Transverse colon (tissue), 4 donors: ENCODE measurements around the gene GRIK4. TPM values are rescaled to one million over a fixed set of nuclear protein-coding genes. Genes with fewer than 3 reads are reported as not detected.

Experiments
- DNase-seq: peaks from one replicate; pipeline ENCODE4 v3.0.0-alpha.2; 2019
- H3K27ac ChIP-seq, 4 donors: fragments of 200-600 bp; sonication (generic); 2 replicates each; pipeline ENCODE4 v1.5.1; 2016 to 2018; ENCODE audit warnings: inconsistent platforms in 4 of 4
- H3K27me3 ChIP-seq: fragments of 200-600 bp; sonication (generic); 2 replicates; pipeline ENCODE4 v1.5.1; 2017; ENCODE audit warnings: inconsistent platforms
- H3K36me3 ChIP-seq, 4 donors: fragments of 200-600 bp; sonication (generic); 2 replicates each; pipeline ENCODE4 v1.5.1; 2017 to 2019; ENCODE audit warnings: inconsistent platforms in 4 of 4
- H3K4me1 ChIP-seq, 4 donors: fragments of 200-600 bp; sonication (generic); 2 replicates each; pipeline ENCODE4 v1.5.1; 2017 to 2020; ENCODE audit warnings: inconsistent platforms in 4 of 4
- H3K4me3 ChIP-seq, 4 donors: fragments of 200-600 bp; sonication (generic); 1 replicate in 1 of 4; 2 replicates in 3 of 4; pipeline versions ENCODE4 v1.5.1 to v1.6.1; 2017 to 2019; ENCODE audit warnings: inconsistent platforms in 4 of 4
- H3K9me3 ChIP-seq, 2 donors: fragments of 200-600 bp; sonication (generic); 2 replicates each; pipeline ENCODE4 v1.5.1; 2017 to 2019; ENCODE audit warnings: inconsistent platforms in 2 of 2
- EP300 ChIP-seq: sonication (generic); formaldehyde crosslinking; IDR thresholded peaks from one replicate; pipeline ENCODE4 v1.6.1; 2017; ENCODE audit warnings: antibody characterized with exemption, low read depth
- POLR2A ChIP-seq: fragments of 450-650 bp; IDR thresholded peaks from one replicate; pipeline ENCODE4 v1.6.1; 2016; ENCODE audit warnings: antibody characterized with exemption, mild to moderate bottlenecking, moderate library complexity
- POLR2AphosphoS5 ChIP-seq, 3 donors: sonication (generic); formaldehyde crosslinking; IDR thresholded peaks; one replicate each; pipeline ENCODE4 v1.6.1; 2016; ENCODE audit warnings: antibody characterized with exemption in 3 of 3
- WGBS, 2 donors: methylation state at CpG; one replicate each; pipeline ENCODE4 v1.1.5; 2018; ENCODE audit warnings: low coverage in 1 of 2; 5-methylcytosine and 5-hydroxymethylcytosine counted together
- in situ Hi-C, 4 donors: fragments of 200-750 bp; cut with MboI; loops; one replicate each; pipeline versions ENCODE4 v1.15.0 to v1.15.1; 2017; ENCODE audit warnings: low sequenced_read_pairs in 3 of 4, low pct_ligation_motif_present in 1 of 4, low pct_unique_long_range_greater_than_20kb in 1 of 4
- intact Hi-C: fragments of 100-400 bp; cut with DNase I; formaldehyde crosslinking; loops from one replicate; pipeline ENCODE4 v1.15.1; 2023; ENCODE audit warnings: low total_unique reads
- total RNA-seq, 4 donors: library from RNA; depleted of rRNA; stranded (reverse); fragments of >200 nt; gene quantifications; one replicate each; pipeline ENCODE4 v1.1.0, GENCODE V29; 2016
- TF ChIP-seq, protein P1 (sequence below), 5 experiments: fragments of 200-600 bp in 3 of 5; fragments of 450-650 bp in 2 of 5; sonication (generic) in 3 of 5; IDR thresholded peaks; 1 replicate in 2 of 5; 2 replicates in 3 of 5; pipeline ENCODE4 v1.5.1; 2016 to 2017; ENCODE audit warnings: antibody characterized with exemption in 5 of 5, inconsistent platforms in 3 of 5, mild to moderate bottlenecking in 2 of 5, moderate library complexity in 1 of 5

GRIK4 gene
- total RNA-seq, 4 donors from 2014 or later, result 2.6 TPM; not detected in 3

DNA sequence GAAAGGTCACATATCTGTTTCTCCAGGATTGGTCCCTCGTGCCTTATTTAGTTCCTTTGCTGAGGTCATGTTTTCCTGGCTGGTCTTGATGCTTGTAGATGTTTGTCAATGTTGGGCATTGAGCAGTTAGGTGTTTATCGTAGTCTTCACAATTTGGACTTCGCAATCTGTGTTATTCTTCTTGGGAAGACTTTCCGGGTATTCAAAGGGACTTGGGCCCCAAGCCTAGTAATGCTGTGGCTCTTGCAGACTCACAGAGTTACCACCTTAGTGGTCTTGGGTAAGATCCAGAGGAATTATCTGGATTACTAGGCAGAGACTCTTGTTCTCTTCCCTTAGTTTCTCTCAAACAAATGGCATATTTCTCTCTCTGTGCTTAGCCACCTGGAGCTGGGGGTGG, 223.5 kb downstream of the GRIK4 start:
- intact Hi-C loops, result no loop called here
- no peaks in the 10 kb centered on the region for H3K4me1 ChIP-seq
- no peak overlapping the region for H3K4me3 ChIP-seq
- in situ Hi-C loops, result no loop called here
- H3K27ac ChIP-seq, result no peak overlapping the region
- no peaks in the 10 kb centered on the region for H3K9me3 ChIP-seq
- TF ChIP-seq EP300, result no peak
- TF ChIP-seq, protein P1, sequence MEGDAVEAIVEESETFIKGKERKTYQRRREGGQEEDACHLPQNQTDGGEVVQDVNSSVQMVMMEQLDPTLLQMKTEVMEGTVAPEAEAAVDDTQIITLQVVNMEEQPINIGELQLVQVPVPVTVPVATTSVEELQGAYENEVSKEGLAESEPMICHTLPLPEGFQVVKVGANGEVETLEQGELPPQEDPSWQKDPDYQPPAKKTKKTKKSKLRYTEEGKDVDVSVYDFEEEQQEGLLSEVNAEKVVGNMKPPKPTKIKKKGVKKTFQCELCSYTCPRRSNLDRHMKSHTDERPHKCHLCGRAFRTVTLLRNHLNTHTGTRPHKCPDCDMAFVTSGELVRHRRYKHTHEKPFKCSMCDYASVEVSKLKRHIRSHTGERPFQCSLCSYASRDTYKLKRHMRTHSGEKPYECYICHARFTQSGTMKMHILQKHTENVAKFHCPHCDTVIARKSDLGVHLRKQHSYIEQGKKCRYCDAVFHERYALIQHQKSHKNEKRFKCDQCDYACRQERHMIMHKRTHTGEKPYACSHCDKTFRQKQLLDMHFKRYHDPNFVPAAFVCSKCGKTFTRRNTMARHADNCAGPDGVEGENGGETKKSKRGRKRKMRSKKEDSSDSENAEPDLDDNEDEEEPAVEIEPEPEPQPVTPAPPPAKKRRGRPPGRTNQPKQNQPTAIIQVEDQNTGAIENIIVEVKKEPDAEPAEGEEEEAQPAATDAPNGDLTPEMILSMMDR (IDR thresholded peaks at IDR 0.05), result no peak
- no peak for TF ChIP-seq POLR2AphosphoS5 (IDR thresholded peaks at IDR 0.05)
- TF ChIP-seq POLR2A, result no peak
- peaks cover 8% of the 10 kb centered on the region for H3K27me3 ChIP-seq
- no peaks in the 10 kb centered on the region for H3K36me3 ChIP-seq
- DNase-seq, result no peak
- 65 to 68% methylated on average over 4 of the region's 4 CpGs for WGBS, 2 donors

DNA sequence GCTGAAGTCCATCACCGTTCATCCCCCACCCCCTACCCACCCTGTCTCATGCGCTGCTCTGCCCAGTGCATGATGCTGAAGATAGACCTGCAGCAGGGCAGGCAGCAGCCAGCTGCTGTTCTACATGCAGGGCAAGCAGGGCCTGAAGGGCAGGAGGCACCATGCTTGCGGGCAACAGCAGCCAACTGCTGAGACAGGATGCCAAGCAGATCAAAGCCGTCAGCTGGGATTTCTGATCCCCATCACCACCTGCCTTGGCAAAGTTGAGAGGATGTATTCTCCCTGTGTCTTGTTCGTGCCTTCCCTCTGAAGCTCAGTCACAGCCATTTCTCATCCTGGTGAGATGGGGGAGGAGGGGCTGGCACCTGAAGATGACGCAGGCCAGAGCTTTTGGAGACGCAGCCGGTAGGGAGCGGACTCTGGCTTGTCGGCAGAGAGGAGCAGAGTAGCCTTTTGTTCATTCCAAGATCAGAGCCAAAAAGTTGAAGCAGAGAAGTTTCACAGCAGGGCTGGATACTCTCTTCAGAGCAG, 227.0 kb downstream of the GRIK4 start:
- H3K4me3 ChIP-seq, result no peak overlapping the region
- H3K36me3 ChIP-seq, result no peaks in the 10 kb centered on the region
- in situ Hi-C loops, result no loop called here
- 85 to 87% methylated on average over 6 to 10 of the region's 10 CpGs for WGBS, 2 donors
- no peak for DNase-seq
- TF ChIP-seq POLR2A (no peak), EP300 (no peak), POLR2AphosphoS5 (IDR thresholded peaks at IDR 0.05) (no peak)
- TF ChIP-seq, protein P1 (IDR thresholded peaks at IDR 0.05), result no peak
- intact Hi-C loops, result no loop called here
- H3K27ac ChIP-seq, result no peak overlapping the region
- no peaks in the 10 kb centered on the region for H3K4me1 ChIP-seq
- no peaks in the 10 kb centered on the region for H3K9me3 ChIP-seq
- H3K27me3 ChIP-seq, result no peaks in the 10 kb centered on the region

DNA sequence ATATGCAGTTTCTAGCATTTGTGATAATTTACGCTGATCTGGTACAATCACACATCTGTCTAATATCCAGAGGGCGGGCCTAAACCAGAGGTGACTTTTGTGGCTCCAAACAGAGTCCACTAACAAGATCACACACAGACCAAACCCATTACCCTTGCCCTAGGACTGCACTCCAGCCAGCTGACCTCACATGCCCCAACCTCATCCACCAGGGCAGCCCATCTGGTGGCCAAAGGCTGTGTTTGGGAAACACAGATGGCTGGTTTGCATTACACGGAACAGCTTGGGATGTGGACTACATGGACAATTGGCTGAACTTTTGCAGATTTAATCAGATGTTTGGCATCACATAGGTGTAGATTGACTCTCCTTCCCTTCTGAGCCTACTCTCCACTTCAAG, 228.2 kb downstream of the GRIK4 start:
- WGBS, 2 donors, result 50 to 56% methylated on average over 2 to 3 of the region's 3 CpGs
- TF ChIP-seq, protein P1 (IDR thresholded peaks at IDR 0.05), result no peak
- TF ChIP-seq EP300, result no peak
- no peak for TF ChIP-seq POLR2A
- TF ChIP-seq POLR2AphosphoS5 (IDR thresholded peaks at IDR 0.05), result no peak
- Histone ChIP-seq H3K4me3 (no peak overlapping the region), H3K9me3 (no peaks in the 10 kb centered on the region), H3K27me3 (no peaks in the 10 kb centered on the region), H3K4me1 (no peaks in the 10 kb centered on the region), H3K36me3 (no peaks in the 10 kb centered on the region), H3K27ac (no peak overlapping the region)
- in situ Hi-C loops, result no loop called here
- no peak for DNase-seq
- intact Hi-C loops, result no loop called here

DNA sequence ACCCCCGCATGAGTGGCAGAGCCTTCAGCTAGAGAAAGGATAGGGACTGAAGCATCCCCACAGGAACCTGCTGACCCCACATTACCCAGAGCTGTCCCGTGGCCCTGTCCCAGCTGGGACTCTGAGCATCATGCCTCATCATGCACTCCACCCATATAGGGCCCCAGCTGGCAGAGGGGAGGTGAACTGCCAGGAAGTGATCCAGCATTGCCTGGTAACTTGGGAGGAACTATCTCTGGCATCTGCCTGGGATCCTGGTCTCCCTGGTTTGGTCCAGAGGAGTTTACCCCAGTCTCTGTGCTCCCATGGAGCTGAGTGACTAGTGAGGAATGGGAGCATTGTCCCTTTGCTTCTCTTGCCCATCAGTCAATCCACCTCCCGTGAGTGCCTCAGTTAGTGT, 228.8 kb downstream of the GRIK4 start:
- no peaks in the 10 kb centered on the region for H3K9me3 ChIP-seq
- no peaks in the 10 kb centered on the region for H3K4me1 ChIP-seq
- H3K27ac ChIP-seq, result no peak overlapping the region
- no peaks in the 10 kb centered on the region for H3K36me3 ChIP-seq
- DNase-seq, result no peak
- H3K27me3 ChIP-seq, result no peaks in the 10 kb centered on the region
- in situ Hi-C loops (no loop called here), intact Hi-C loops (no loop called here)
- 80% methylated on average over 3 of the region's 3 CpGs; no CpG with 5 or more reads in 1 of the 2 donors for WGBS, 2 donors
- no peak overlapping the region for H3K4me3 ChIP-seq
- no peak for TF ChIP-seq POLR2AphosphoS5 (IDR thresholded peaks at IDR 0.05)
- no peak for TF ChIP-seq EP300
- TF ChIP-seq POLR2A, result no peak
- TF ChIP-seq, protein P1 (IDR thresholded peaks at IDR 0.05), result no peak
